ENCODE measurements around the gene OVOL1. TPM values are rescaled to one million over a fixed set of nuclear protein-coding genes. Genes with fewer than 3 reads are reported as not detected.

Gene OVOL1
- total and polyA plus RNA-seq, 5 donors from 2014 or later, result not detected

- H3K4me1 ChIP-seq (ENCODE audit: control insufficient read depth, insufficient read depth, low read length, poor library complexity, severe bottlenecking), result peaks cover 9% of the 10 kb centered on the region
- H3K27ac ChIP-seq (ENCODE audit: insufficient read depth, low read length, poor library complexity, severe bottlenecking), result no peak overlapping the region
- H3K27me3 ChIP-seq (ENCODE audit: control insufficient read depth, insufficient read depth, low read length), result peaks cover 9% of the 10 kb centered on the region
- H3K4me3 ChIP-seq (ENCODE audit: low read depth, low read length), result no peak overlapping the region
- no peaks in the 10 kb centered on the region for H3K36me3 ChIP-seq (ENCODE audit: control insufficient read depth, insufficient read depth, low read length)
- Mint-ChIP-seq H3K27me3 (peaks cover 35% of the 10 kb centered on the region), H3K4me3 (no peak overlapping the region), H3K36me3 (no peaks in the 10 kb centered on the region), H3K4me1 (peaks cover 0 to 27% (median under 1%) of the 10 kb centered on the region in 4 donors), H3K27ac (no peak overlapping the region), H3K9me3 (peaks cover 0 to 2% (median 0%) of the 10 kb centered on the region in 7 donors)
- no peak for ATAC-seq (ENCODE audit: low read depth in 2 of 2)
- no peaks in the 10 kb centered on the region for H3K9me3 ChIP-seq (ENCODE audit: control insufficient read depth in 2 of 2, low read length in 2 of 2)
- DNase-seq, result no peak
Observed at GRCh38 chr11:65793625-65794400, 7.0 kb downstream of the OVOL1 start.

DNA sequence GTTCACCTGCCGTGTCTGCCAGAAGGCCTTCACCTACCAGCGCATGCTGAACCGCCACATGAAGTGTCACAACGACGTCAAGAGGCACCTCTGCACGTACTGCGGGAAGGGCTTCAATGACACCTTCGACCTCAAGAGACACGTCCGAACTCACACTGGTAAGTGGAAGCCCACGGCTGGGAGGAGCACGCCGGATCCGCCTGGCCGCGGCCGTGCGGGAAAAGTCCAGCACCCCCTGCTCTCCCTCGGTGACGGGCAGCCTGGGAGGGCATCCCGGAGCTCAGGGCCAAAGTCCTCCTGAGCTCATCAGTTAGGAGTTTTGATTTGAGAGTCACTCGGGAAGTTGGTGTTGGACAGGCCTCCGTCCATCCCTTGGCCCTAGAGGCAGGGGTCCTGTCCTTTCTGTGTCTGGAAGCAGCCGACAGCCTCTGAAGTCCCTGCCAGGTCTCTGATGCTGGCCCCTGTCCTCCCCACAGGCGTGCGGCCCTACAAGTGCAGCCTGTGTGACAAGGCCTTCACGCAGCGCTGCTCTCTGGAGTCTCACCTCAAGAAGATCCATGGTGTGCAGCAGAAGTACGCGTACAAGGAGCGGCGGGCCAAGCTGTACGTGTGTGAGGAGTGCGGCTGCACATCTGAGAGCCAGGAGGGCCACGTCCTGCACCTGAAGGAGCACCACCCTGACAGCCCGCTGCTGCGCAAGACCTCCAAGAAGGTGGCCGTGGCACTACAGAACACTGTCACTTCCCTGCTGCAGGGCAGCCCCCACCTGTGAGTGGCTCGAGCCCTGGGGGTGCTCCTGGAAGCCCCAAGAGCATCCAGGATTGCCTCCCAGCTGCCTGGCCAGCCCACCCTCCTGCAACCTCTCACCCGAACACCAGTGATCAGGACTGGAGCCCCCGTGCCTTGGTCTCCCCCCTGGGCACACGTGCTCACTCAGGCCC lies 8.0 kb downstream of the OVOL1 start:
- no peak overlapping the region for H3K4me3 Mint-ChIP-seq
- no peaks in the 10 kb centered on the region for H3K9me3 ChIP-seq (ENCODE audit: control insufficient read depth in 2 of 2, low read length in 2 of 2)
- H3K27me3 ChIP-seq (ENCODE audit: control insufficient read depth, insufficient read depth, low read length), result peaks cover 2% of the 10 kb centered on the region
- peaks cover 0 to 4% (median 0%) of the 10 kb centered on the region in 7 donors for H3K9me3 Mint-ChIP-seq
- no peak overlapping the region for H3K27ac ChIP-seq (ENCODE audit: insufficient read depth, low read length, poor library complexity, severe bottlenecking)
- H3K27ac Mint-ChIP-seq, result no peak overlapping the region
- DNase-seq (no peak), ATAC-seq (ENCODE audit: low read depth in 2 of 2) (no peak)
- H3K4me1 ChIP-seq (ENCODE audit: control insufficient read depth, insufficient read depth, low read length, poor library complexity, severe bottlenecking), result peaks cover 9% of the 10 kb centered on the region
- no peaks in the 10 kb centered on the region for H3K36me3 Mint-ChIP-seq
- no peak overlapping the region for H3K4me3 ChIP-seq (ENCODE audit: low read depth, low read length)
- H3K36me3 ChIP-seq (ENCODE audit: control insufficient read depth, insufficient read depth, low read length), result no peaks in the 10 kb centered on the region
- H3K27me3 Mint-ChIP-seq, result peaks cover 30% of the 10 kb centered on the region
- peaks cover 0 to 25% (median under 1%) of the 10 kb centered on the region in 4 donors for H3K4me1 Mint-ChIP-seq

DNA sequence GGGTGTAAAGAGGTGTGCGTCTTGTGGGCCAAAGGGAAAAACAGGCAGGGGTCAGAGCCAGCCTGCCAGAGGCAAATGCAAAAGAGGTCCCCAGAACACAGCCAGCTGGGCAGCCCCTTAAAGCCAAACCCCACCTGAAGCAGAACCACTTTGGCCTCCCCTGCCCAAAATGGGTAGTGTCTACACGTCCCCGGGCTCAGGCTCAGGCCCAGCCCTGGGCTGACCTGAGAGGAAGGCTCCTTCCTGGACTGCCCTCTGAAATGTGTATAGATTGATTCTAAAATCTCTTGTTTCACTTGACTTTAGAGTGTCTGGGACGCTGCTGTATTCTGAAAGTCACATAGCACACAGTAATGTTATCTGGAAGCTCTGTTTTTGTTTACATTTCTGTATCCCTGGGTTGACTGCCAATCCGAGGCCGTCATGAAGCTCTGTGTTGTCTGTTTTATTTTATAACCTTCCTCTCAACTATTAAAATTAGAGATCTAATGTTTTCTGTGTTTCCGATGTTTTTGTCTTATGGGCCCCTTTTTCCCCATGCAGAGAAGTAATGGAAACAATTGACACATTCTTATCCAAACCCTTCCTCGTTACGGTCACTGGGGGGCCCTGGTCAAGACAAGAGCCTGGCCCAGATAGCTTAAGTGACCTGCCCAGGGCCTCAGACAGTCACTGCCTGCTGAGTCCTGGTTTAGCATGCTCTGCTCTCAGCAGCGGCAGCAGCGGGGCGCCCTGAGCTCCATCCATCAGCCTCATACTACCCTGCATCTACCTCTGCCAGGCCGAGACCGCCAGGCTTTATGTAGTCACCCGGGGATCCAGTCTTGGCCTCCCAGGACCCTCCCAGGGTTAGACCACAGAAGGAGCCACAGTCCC lies 10.1 kb downstream of the OVOL1 start:
- H3K4me1 ChIP-seq (ENCODE audit: control insufficient read depth, insufficient read depth, low read length, poor library complexity, severe bottlenecking), result peaks cover under 1% of the 10 kb centered on the region
- H3K36me3 ChIP-seq (ENCODE audit: control insufficient read depth, insufficient read depth, low read length), result no peaks in the 10 kb centered on the region
- no peaks in the 10 kb centered on the region for H3K9me3 ChIP-seq (ENCODE audit: control insufficient read depth in 2 of 2, low read length in 2 of 2)
- H3K27ac ChIP-seq (ENCODE audit: insufficient read depth, low read length, poor library complexity, severe bottlenecking), result no peak overlapping the region
- DNase-seq (no peak), ATAC-seq (ENCODE audit: low read depth in 2 of 2) (no peak)
- Mint-ChIP-seq H3K4me1 (peaks cover 0 to 11% (median under 1%) of the 10 kb centered on the region in 4 donors), H3K27me3 (peaks cover 20% of the 10 kb centered on the region), H3K36me3 (no peaks in the 10 kb centered on the region), H3K27ac (no peak overlapping the region), H3K9me3 (peaks cover 0 to 4% (median 0%) of the 10 kb centered on the region in 7 donors), H3K4me3 (no peak overlapping the region)
- no peak overlapping the region for H3K4me3 ChIP-seq (ENCODE audit: low read depth, low read length)
- H3K27me3 ChIP-seq (ENCODE audit: control insufficient read depth, insufficient read depth, low read length), result peaks cover 7% of the 10 kb centered on the region

GRCh38 chr11:65797711-65798110 lies 10.8 kb downstream of the OVOL1 start:
- Histone ChIP-seq H3K36me3 (ENCODE audit: control insufficient read depth, insufficient read depth, low read length) (no peaks in the 10 kb centered on the region), H3K9me3 (ENCODE audit: control insufficient read depth in 2 of 2, low read length in 2 of 2) (no peaks in the 10 kb centered on the region), H3K27me3 (ENCODE audit: control insufficient read depth, insufficient read depth, low read length) (peaks cover 7% of the 10 kb centered on the region), H3K27ac (ENCODE audit: insufficient read depth, low read length, poor library complexity, severe bottlenecking) (no peak overlapping the region), H3K4me1 (ENCODE audit: control insufficient read depth, insufficient read depth, low read length, poor library complexity, severe bottlenecking) (no peaks in the 10 kb centered on the region), H3K4me3 (ENCODE audit: low read depth, low read length) (no peak overlapping the region)
- ATAC-seq (ENCODE audit: low read depth in 2 of 2) (no peak), DNase-seq (no peak)
- Mint-ChIP-seq H3K4me3 (no peak overlapping the region), H3K9me3 (peaks cover 0 to 4% (median 0%) of the 10 kb centered on the region in 7 donors), H3K4me1 (peaks cover 0 to 7% (median under 1%) of the 10 kb centered on the region in 4 donors), H3K36me3 (no peaks in the 10 kb centered on the region), H3K27me3 (peaks cover 20% of the 10 kb centered on the region), H3K27ac (no peak overlapping the region)

GRCh38 chr11:65798882-65799281 lies 12.0 kb downstream of the OVOL1 start:
- H3K9me3 ChIP-seq (ENCODE audit: control insufficient read depth in 2 of 2, low read length in 2 of 2), result no peaks in the 10 kb centered on the region
- H3K27ac ChIP-seq (ENCODE audit: insufficient read depth, low read length, poor library complexity, severe bottlenecking), result no peak overlapping the region
- no peak for ATAC-seq (ENCODE audit: low read depth in 2 of 2)
- Mint-ChIP-seq H3K27ac (no peak overlapping the region), H3K4me1 (peaks cover 0 to 6% (median under 1%) of the 10 kb centered on the region in 4 donors), H3K36me3 (no peaks in the 10 kb centered on the region), H3K27me3 (peaks cover 20% of the 10 kb centered on the region), H3K9me3 (peaks cover 0 to 4% (median 0%) of the 10 kb centered on the region in 7 donors), H3K4me3 (no peak overlapping the region)
- H3K27me3 ChIP-seq (ENCODE audit: control insufficient read depth, insufficient read depth, low read length), result peaks cover 7% of the 10 kb centered on the region
- H3K4me1 ChIP-seq (ENCODE audit: control insufficient read depth, insufficient read depth, low read length, poor library complexity, severe bottlenecking), result no peaks in the 10 kb centered on the region
- no peak for DNase-seq
- H3K4me3 ChIP-seq (ENCODE audit: low read depth, low read length), result no peak overlapping the region
- H3K36me3 ChIP-seq (ENCODE audit: control insufficient read depth, insufficient read depth, low read length), result no peaks in the 10 kb centered on the region

DNA sequence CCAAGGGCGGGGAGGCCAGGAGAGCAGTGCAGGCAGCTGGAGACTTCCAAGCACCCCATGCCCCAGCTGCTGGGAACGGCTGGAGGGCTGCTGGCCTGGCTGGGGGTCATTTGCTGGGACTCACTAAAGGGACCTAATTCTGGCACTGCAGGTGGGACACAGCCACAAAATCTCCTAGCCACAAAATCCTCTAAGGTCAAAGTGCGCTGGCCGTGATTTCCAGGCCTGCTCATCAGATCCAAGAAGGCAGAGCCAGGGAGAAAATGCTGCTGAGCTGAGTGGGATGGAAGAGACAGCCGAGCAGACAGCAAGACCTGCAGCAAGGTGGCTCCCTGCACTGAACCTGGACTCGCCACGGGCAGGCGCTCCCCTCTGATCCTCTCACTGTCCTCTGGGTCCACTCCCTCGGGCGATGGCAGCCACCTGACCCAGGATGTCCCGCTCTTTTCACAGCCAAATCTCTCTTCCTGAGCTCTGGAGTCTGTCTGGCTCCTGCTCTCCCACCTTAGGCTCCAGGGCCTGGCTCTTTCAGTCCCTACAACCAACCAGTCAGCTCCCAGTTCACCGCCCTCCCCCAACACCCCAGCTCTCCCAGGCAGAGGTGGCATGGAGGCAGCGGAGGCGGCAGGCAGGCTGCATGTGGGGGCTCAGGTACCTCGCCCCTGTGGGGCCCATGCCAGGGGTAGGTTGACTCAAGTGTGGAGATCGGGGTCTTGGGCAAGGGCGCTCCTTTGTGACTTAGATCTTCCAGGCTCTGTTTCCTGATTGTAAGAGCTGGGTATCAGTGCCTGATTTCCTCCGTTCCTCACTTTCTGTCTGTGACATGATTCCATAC lies 14.5 kb downstream of the OVOL1 start:
- no peak for ATAC-seq (ENCODE audit: low read depth in 2 of 2)
- Histone ChIP-seq H3K27me3 (ENCODE audit: control insufficient read depth, insufficient read depth, low read length) (peaks cover 7% of the 10 kb centered on the region), H3K9me3 (ENCODE audit: control insufficient read depth in 2 of 2, low read length in 2 of 2) (no peaks in the 10 kb centered on the region), H3K4me3 (ENCODE audit: low read depth, low read length) (no peak overlapping the region), H3K36me3 (ENCODE audit: control insufficient read depth, insufficient read depth, low read length) (no peaks in the 10 kb centered on the region), H3K27ac (ENCODE audit: insufficient read depth, low read length, poor library complexity, severe bottlenecking) (no peak overlapping the region), H3K4me1 (ENCODE audit: control insufficient read depth, insufficient read depth, low read length, poor library complexity, severe bottlenecking) (no peaks in the 10 kb centered on the region)
- H3K4me3 Mint-ChIP-seq, result no peak overlapping the region
- H3K36me3 Mint-ChIP-seq, result no peaks in the 10 kb centered on the region
- no peak for DNase-seq
- H3K4me1 Mint-ChIP-seq, result peaks cover 0 to 2% (median 0%) of the 10 kb centered on the region in 4 donors
- H3K27ac Mint-ChIP-seq, result no peak overlapping the region
- peaks cover 0 to 4% (median 0%) of the 10 kb centered on the region in 7 donors for H3K9me3 Mint-ChIP-seq
- H3K27me3 Mint-ChIP-seq, result peaks cover 19% of the 10 kb centered on the region
